OCI-LY7 (cell line): ENCODE measurements around the gene CPNE7.

Experiments used
- EZH2phosphoT487 ChIP-seq: fragments of 200-600 bp; sonication (generic); IDR thresholded peaks from 2 replicates; pipeline ENCODE4 v1.6.1; 2018; ENCODE audit warnings: low read depth, borderline replicate concordance, mild to moderate bottlenecking, mixed run types, antibody characterized with exemption, low read length, moderate library complexity, mixed read lengths
- TF ChIP-seq, protein P1 (sequence below): fragments of 200-600 bp; sonication (generic); conservative IDR thresholded peaks from 2 replicates; pipeline ENCODE4 v1.5.1; 2014; ENCODE audit warnings: mild to moderate bottlenecking, antibody characterized with exemption, low read length, moderate library complexity, mixed read lengths

- TF ChIP-seq, protein P1, sequence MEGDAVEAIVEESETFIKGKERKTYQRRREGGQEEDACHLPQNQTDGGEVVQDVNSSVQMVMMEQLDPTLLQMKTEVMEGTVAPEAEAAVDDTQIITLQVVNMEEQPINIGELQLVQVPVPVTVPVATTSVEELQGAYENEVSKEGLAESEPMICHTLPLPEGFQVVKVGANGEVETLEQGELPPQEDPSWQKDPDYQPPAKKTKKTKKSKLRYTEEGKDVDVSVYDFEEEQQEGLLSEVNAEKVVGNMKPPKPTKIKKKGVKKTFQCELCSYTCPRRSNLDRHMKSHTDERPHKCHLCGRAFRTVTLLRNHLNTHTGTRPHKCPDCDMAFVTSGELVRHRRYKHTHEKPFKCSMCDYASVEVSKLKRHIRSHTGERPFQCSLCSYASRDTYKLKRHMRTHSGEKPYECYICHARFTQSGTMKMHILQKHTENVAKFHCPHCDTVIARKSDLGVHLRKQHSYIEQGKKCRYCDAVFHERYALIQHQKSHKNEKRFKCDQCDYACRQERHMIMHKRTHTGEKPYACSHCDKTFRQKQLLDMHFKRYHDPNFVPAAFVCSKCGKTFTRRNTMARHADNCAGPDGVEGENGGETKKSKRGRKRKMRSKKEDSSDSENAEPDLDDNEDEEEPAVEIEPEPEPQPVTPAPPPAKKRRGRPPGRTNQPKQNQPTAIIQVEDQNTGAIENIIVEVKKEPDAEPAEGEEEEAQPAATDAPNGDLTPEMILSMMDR = no peak
- no peak for TF ChIP-seq EZH2phosphoT487
Observed at GRCh38 chr16:89593841-89594240, 18.3 kb downstream of the CPNE7 start.
